Measurements from ENCODE around the gene TMOD1. TPM values are rescaled to one million over a fixed set of nuclear protein-coding genes. Genes with fewer than 3 reads are reported as not detected.
"Not testable (repeated sequence)": the region's sequence is repeated elsewhere in the genome, so short reads cannot be mapped to it uniquely, and the experiment has no call there.

The TMOD1 gene
- total RNA-seq, 2 experiments from 2014 or later, result not detected

DNA sequence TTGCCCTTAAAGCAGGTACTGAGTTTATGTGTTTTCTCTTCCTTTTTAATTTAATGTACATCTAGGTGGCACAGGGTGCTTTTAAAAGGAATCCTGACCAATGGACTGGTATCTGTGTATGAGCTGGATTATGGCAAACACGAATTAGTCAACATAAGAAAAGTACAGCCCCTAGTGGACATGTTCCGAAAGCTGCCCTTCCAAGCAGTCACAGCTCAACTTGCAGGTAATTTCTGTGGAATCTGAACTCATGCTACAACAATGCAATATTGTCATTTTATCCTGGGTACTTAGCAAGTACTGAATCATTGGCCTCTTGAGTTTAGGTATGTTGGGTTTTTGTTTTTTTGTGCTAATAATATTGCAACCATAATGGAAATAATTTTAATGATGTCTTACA is 14.4 kb upstream of the TMOD1 start:
- H3K9me2 ChIP-seq (ENCODE audit: insufficient read depth, low read length), result no peaks in the 10 kb centered on the region
- H3K27ac ChIP-seq (ENCODE audit: low read depth, low read length, poor library complexity, severe bottlenecking), result no peak overlapping the region
- no peaks in the 10 kb centered on the region for H3K4me1 ChIP-seq (ENCODE audit: insufficient read depth, low read length, poor library complexity, severe bottlenecking)
- TF ChIP-seq, protein P1, sequence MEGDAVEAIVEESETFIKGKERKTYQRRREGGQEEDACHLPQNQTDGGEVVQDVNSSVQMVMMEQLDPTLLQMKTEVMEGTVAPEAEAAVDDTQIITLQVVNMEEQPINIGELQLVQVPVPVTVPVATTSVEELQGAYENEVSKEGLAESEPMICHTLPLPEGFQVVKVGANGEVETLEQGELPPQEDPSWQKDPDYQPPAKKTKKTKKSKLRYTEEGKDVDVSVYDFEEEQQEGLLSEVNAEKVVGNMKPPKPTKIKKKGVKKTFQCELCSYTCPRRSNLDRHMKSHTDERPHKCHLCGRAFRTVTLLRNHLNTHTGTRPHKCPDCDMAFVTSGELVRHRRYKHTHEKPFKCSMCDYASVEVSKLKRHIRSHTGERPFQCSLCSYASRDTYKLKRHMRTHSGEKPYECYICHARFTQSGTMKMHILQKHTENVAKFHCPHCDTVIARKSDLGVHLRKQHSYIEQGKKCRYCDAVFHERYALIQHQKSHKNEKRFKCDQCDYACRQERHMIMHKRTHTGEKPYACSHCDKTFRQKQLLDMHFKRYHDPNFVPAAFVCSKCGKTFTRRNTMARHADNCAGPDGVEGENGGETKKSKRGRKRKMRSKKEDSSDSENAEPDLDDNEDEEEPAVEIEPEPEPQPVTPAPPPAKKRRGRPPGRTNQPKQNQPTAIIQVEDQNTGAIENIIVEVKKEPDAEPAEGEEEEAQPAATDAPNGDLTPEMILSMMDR (conservative IDR thresholded peaks at IDR 0.05; ENCODE audit: low read length), result peak; percentile 58
- no peak for TF ChIP-seq EZH2phosphoT487 (IDR thresholded peaks at IDR 0.05; ENCODE audit: borderline replicate concordance, low read depth, low read length)
- no TSS peak for BruUV-seq (replicated peaks)
- no peak overlapping the region for H3K4me2 ChIP-seq (ENCODE audit: low read length)
- ChIA-PET CTCF (ENCODE audit: unreplicated experiment) (no interaction called here), POLR2A (no interaction called here)
- intact Hi-C loops (cut with micrococcal nuclease; ENCODE audit: unreplicated experiment), result no loop called here
- H4K20me1 ChIP-seq (ENCODE audit: insufficient read depth, low read length), result no peaks in the 10 kb centered on the region
- H3K79me2 ChIP-seq (ENCODE audit: insufficient read depth, low read depth, low read length), result no peaks in the 10 kb centered on the region
- H3K36me3 ChIP-seq (ENCODE audit: insufficient read depth, low read length), result no peaks in the 10 kb centered on the region
- H3K9me3 ChIP-seq (ENCODE audit: low read length), result no peaks in the 10 kb centered on the region
- DNase-seq (ENCODE audit: low spot score), result no peak
- H2AFZ ChIP-seq (ENCODE audit: low read length), result no peak overlapping the region
- H3K4me3 ChIP-seq (ENCODE audit: low read depth, low read length, poor library complexity, severe bottlenecking), result no peak overlapping the region

DNA sequence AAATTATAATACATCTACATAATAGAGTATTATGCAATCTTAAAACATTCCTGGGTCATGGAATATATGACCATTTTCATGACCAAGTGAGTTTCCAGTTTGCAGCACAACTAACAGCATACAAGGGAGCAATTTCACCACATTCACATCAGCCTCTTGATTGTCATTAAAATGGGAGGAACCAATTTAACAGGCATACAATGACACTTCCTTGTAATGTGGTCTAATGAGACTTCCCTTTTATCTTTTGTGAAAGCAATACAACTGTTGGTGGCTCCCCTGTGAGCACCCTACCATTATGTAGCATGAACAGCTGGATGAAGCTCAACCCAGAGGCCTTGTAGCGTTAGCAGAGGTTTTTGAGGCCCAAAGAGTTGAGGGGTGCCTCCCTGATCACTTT is 13.6 kb upstream of the TMOD1 start:
- no peaks in the 10 kb centered on the region for H3K9me2 ChIP-seq (ENCODE audit: insufficient read depth, low read length)
- H4K20me1 ChIP-seq (ENCODE audit: insufficient read depth, low read length), result no peaks in the 10 kb centered on the region
- no TSS peak for BruUV-seq (replicated peaks)
- H3K36me3 ChIP-seq (ENCODE audit: insufficient read depth, low read length), result no peaks in the 10 kb centered on the region
- intact Hi-C loops (cut with micrococcal nuclease; ENCODE audit: unreplicated experiment), result no loop called here
- CTCF ChIA-PET (ENCODE audit: unreplicated experiment), result no interaction called here
- H2AFZ ChIP-seq (ENCODE audit: low read length), result no peak overlapping the region
- no peak overlapping the region for H3K4me2 ChIP-seq (ENCODE audit: low read length)
- no peaks in the 10 kb centered on the region for H3K9me3 ChIP-seq (ENCODE audit: low read length)
- DNase-seq (ENCODE audit: low spot score), result no peak
- H3K27ac ChIP-seq (ENCODE audit: low read depth, low read length, poor library complexity, severe bottlenecking), result no peak overlapping the region
- H3K4me3 ChIP-seq (ENCODE audit: low read depth, low read length, poor library complexity, severe bottlenecking), result no peak overlapping the region
- no peaks in the 10 kb centered on the region for H3K4me1 ChIP-seq (ENCODE audit: insufficient read depth, low read length, poor library complexity, severe bottlenecking)
- POLR2A ChIA-PET, result interaction anchor here (0.7 kb wide), 1 partner anchor 71 kb away, joined by 4 read pairs; no protein-coding TSS in a partner anchor
- H3K79me2 ChIP-seq (ENCODE audit: insufficient read depth, low read depth, low read length), result no peaks in the 10 kb centered on the region
- no peak for TF ChIP-seq EZH2phosphoT487 (IDR thresholded peaks at IDR 0.05; ENCODE audit: borderline replicate concordance, low read depth, low read length)
- TF ChIP-seq, protein P1 (conservative IDR thresholded peaks at IDR 0.05; ENCODE audit: low read length), result no peak

DNA sequence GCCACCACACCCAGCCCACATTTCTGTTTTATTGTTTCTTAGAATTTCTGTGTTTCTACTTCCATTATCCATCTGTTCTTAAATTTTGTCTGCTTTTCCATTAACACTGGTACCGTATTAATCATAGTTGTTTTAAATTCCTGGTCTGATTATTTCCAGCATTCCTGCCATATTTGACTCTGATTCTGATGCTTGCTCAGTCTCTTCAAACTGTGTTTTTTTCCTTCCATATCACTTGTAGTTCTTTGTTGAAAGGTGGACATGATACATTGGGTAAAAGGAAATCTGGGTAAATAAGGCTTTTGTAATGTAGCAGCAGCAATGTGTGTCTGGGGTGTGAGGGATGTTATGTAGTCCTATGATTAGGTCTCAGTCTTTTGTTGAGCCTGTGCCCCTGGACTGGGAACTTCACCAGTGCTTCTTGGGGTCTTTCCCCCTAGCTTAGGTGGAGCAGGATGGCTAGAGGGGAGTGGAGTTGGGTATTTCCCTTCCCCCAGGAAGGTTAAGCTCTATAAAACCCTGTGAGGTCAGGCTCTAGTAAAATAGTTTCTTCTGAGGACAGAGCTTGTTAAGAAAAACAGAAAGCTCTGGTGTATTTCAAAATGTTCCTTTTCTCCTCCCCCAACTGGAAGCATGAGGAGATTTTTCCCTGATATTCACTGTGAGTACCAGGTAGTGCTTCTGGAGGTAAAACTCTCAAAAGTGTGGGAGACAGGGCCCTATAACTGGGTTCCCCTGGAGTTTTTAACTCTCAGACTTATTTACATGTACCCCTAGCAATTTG is 10.1 kb upstream of the TMOD1 start:
- no peaks in the 10 kb centered on the region for H4K20me1 ChIP-seq (ENCODE audit: insufficient read depth, low read length)
- no peak overlapping the region for H3K4me3 ChIP-seq (ENCODE audit: low read depth, low read length, poor library complexity, severe bottlenecking)
- no peak for DNase-seq (ENCODE audit: low spot score)
- no peaks in the 10 kb centered on the region for H3K9me2 ChIP-seq (ENCODE audit: insufficient read depth, low read length)
- H3K27ac ChIP-seq (ENCODE audit: low read depth, low read length, poor library complexity, severe bottlenecking), result no peak overlapping the region
- H3K36me3 ChIP-seq (ENCODE audit: insufficient read depth, low read length), result no peaks in the 10 kb centered on the region
- H2AFZ ChIP-seq (ENCODE audit: low read length), result no peak overlapping the region
- H3K4me2 ChIP-seq (ENCODE audit: low read length), result no peak overlapping the region
- intact Hi-C loops (cut with micrococcal nuclease; ENCODE audit: unreplicated experiment), result no loop called here
- ChIA-PET CTCF (ENCODE audit: unreplicated experiment) (no interaction called here), POLR2A (interaction anchor here (1.0 kb wide), 1 partner anchor 30 kb away, joined by 6 read pairs; no protein-coding TSS in a partner anchor)
- no peaks in the 10 kb centered on the region for H3K9me3 ChIP-seq (ENCODE audit: low read length)
- H3K4me1 ChIP-seq (ENCODE audit: insufficient read depth, low read length, poor library complexity, severe bottlenecking), result no peaks in the 10 kb centered on the region
- H3K79me2 ChIP-seq (ENCODE audit: insufficient read depth, low read depth, low read length), result no peaks in the 10 kb centered on the region
- no peak for TF ChIP-seq EZH2phosphoT487 (IDR thresholded peaks at IDR 0.05; ENCODE audit: borderline replicate concordance, low read depth, low read length)
- TF ChIP-seq, protein P1 (conservative IDR thresholded peaks at IDR 0.05; ENCODE audit: low read length), result no peak
- no TSS peak for BruUV-seq (replicated peaks)

DNA sequence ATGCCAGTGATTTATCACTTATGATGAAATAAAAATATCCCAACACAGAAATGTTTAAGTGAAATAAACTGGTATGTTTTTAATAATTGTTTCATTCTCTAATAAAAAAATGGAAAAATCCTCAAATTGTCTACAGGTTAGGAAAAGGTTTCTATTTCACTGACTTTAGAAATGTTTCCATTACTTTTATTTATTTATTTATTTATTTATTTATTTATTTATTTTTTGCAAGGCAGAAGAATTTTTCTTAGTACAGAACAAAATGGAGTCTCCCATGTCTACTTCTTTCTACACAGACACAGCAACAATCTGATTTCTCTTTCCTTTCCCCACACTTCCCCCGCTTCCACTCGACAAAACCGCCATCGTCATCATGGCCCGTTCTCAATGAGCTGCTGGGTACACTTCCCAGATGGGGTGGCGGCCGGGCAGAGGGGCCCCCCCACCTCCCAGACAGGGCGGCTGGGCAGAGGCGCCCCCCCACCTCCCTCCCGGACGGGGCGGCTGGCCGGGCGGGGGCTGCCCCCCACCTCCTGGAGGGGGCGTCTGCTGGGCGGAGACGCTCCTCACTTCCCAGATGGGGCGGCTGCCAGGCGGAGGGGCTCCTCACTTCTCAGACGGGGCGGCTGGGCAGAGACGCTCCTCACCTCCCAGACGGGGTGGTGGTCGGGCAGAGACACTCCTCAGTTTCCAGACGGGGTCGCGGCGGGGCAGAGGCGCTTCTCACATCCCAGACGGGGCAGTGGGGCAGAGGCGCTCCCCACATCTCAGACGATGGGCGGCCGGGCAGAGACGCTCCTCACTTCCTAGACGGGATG is 3.7 kb upstream of the TMOD1 start:
- POLR2A ChIA-PET; H3K9me2 ChIP-seq (ENCODE audit: insufficient read depth, low read length); H3K79me2 ChIP-seq (ENCODE audit: insufficient read depth, low read depth, low read length); H3K4me2 ChIP-seq (ENCODE audit: low read length); H3K27ac ChIP-seq (ENCODE audit: low read depth, low read length, poor library complexity, severe bottlenecking); H3K4me1 ChIP-seq (ENCODE audit: insufficient read depth, low read length, poor library complexity, severe bottlenecking); intact Hi-C loops (cut with micrococcal nuclease; ENCODE audit: unreplicated experiment); H3K4me3 ChIP-seq (ENCODE audit: low read depth, low read length, poor library complexity, severe bottlenecking); H2AFZ ChIP-seq (ENCODE audit: low read length); H3K36me3 ChIP-seq (ENCODE audit: insufficient read depth, low read length); H3K9me3 ChIP-seq (ENCODE audit: low read length); DNase-seq (ENCODE audit: low spot score); CTCF ChIA-PET (ENCODE audit: unreplicated experiment); H4K20me1 ChIP-seq (ENCODE audit: insufficient read depth, low read length); BruUV-seq (replicated peaks): not testable (repeated sequence)

All from OCI-LY7 (cell line).